WERI-Rb-1 (cell line): ENCODE data around the gene AGBL1.

ENCODE experiments used
- DNase-seq: peaks from one replicate; pipeline ENCODE4 v3.0.0-alpha.2; 2020
- H3K27ac ChIP-seq: fragments of 250-450 bp; sonication (Bioruptor Pico); 2 replicates; pipeline ENCODE4 v1.5.1; 2020; ENCODE audit warnings: mild to moderate bottlenecking, moderate library complexity
- H3K27me3 ChIP-seq: fragments of 250-450 bp; sonication (Bioruptor Pico); 2 replicates; pipeline ENCODE4 v1.5.1; 2021; ENCODE audit warnings: mild to moderate bottlenecking, low read depth, moderate library complexity; ENCODE audit not compliant: insufficient read depth, severe bottlenecking
- H3K36me3 ChIP-seq: fragments of 250-450 bp; sonication (Bioruptor Pico); 2 replicates; pipeline ENCODE4 v1.5.1; 2020; ENCODE audit warnings: mild to moderate bottlenecking, moderate library complexity
- H3K4me3 ChIP-seq: 2 replicates; pipeline ENCODE4 v1.5.1; 2011; ENCODE audit warnings: low read depth, mild to moderate bottlenecking, control low read depth, low read length
- H3K9me3 ChIP-seq: fragments of 250-450 bp; sonication (Bioruptor Pico); 2 replicates; pipeline ENCODE4 v1.5.1; 2021; ENCODE audit warnings: mild to moderate bottlenecking, moderate library complexity; ENCODE audit not compliant: severe bottlenecking
- TF ChIP-seq, protein P1 (sequence below): IDR thresholded peaks from 2 replicates; pipeline ENCODE4 v1.5.1; 2011; ENCODE audit warnings: low read depth, mild to moderate bottlenecking, control low read depth, inconsistent platforms, low read length

The AGBL1 gene

DNA sequence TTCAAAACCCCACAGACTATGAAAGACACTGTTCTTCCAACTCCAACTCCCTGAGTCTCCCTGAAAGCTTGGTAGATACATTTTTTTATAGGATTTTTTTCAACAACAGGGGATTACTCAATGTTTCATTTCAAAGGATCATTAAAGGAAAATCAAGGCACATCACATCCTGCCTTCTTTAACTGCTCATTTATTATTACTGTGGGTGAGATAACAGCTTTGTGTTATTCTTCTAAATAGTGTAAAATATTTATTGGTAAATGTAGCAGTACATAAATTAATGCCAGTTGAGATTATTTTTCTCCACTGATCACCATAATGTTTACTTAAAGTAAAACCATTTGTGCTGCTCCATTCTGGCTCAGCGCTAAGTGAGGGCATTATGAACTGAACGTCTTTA is 57.2 kb downstream of the AGBL1 start:
- no peaks in the 10 kb centered on the region for H3K27me3 ChIP-seq
- no peaks in the 10 kb centered on the region for H3K36me3 ChIP-seq
- DNase-seq, result no peak
- H3K4me3 ChIP-seq, result no peak overlapping the region
- TF ChIP-seq, protein P1, sequence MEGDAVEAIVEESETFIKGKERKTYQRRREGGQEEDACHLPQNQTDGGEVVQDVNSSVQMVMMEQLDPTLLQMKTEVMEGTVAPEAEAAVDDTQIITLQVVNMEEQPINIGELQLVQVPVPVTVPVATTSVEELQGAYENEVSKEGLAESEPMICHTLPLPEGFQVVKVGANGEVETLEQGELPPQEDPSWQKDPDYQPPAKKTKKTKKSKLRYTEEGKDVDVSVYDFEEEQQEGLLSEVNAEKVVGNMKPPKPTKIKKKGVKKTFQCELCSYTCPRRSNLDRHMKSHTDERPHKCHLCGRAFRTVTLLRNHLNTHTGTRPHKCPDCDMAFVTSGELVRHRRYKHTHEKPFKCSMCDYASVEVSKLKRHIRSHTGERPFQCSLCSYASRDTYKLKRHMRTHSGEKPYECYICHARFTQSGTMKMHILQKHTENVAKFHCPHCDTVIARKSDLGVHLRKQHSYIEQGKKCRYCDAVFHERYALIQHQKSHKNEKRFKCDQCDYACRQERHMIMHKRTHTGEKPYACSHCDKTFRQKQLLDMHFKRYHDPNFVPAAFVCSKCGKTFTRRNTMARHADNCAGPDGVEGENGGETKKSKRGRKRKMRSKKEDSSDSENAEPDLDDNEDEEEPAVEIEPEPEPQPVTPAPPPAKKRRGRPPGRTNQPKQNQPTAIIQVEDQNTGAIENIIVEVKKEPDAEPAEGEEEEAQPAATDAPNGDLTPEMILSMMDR, result no peak
- H3K9me3 ChIP-seq, result no peaks in the 10 kb centered on the region
- no peak overlapping the region for H3K27ac ChIP-seq

DNA sequence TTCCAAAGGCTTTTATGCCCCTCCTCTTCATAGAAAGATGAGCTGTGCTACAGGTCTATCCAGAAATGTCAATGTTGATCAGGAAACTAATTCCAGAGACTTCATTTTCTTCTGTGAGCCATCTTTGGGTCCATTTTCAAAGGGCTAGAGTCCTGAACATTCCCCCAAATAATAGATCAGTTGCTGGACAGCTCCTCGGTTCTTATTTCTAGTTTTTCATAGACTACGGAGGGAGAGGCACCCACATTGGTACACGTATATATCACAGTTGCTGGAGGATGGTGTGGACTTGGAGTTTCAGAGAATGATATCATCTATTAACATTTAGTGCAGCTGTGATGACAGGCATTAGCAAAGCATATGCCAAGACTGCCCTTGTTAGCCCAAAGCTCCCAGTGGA is 59.1 kb downstream of the AGBL1 start:
- TF ChIP-seq, protein P1, result no peak
- no peaks in the 10 kb centered on the region for H3K36me3 ChIP-seq
- DNase-seq, result no peak

DNA sequence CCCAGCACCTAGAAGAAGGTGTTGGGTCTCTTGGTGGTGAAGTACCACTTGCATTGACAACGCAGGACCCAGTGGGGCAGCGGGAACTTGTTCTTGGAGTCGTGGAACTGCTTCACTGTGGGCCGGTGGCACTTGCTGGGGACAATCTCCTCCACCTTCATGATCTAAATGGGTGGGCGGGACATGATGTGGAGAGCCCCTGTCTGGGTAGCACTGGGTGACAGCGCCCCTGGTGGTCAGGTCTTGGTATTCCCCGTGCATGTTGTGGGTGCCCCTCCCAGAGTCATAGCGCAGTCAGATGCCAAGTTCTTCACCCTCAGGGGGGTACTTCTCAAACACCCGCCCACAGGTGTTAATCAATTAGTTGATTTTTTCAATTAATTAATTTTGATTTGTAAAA is 60.2 kb downstream of the AGBL1 start:
- Histone ChIP-seq H3K27me3 (no peaks in the 10 kb centered on the region), H3K9me3 (peaks cover 4% of the 10 kb centered on the region), H3K36me3 (no peaks in the 10 kb centered on the region), H3K27ac (no peak overlapping the region), H3K4me3 (no peak overlapping the region)
- TF ChIP-seq, protein P1, result peak; percentile 64
- peak; percentile 39 for DNase-seq

More for the DNA sequence above, 59.1 kb downstream of the AGBL1 start:
- H3K9me3 ChIP-seq, result no peaks in the 10 kb centered on the region
- H3K4me3 ChIP-seq, result no peak overlapping the region
- no peak overlapping the region for H3K27ac ChIP-seq
- H3K27me3 ChIP-seq, result no peaks in the 10 kb centered on the region

DNA sequence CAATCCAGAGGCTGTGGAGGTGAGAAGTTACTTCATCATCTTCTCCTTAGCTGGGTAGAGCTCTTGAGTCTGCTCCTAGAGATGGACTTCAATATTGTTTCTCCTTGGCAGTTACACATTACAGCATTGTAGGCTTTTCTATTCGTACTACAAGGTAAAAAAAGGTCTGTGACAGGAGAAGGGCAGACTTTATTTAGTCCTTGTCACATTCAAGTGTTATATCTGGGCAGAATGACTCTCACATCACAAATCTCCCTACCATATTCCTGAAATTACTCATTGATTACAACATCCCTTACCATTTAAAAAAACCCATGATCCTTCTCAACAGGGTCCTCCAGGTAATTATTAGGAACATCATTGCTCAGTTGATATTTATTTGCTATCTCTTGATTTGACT is 75.0 kb downstream of the AGBL1 start:
- Histone ChIP-seq H3K9me3 (peaks cover 3% of the 10 kb centered on the region), H3K4me3 (no peak overlapping the region), H3K27ac (no peak overlapping the region), H3K27me3 (no peaks in the 10 kb centered on the region), H3K36me3 (no peaks in the 10 kb centered on the region)
- no peak for DNase-seq
- TF ChIP-seq, protein P1, result no peak

DNA sequence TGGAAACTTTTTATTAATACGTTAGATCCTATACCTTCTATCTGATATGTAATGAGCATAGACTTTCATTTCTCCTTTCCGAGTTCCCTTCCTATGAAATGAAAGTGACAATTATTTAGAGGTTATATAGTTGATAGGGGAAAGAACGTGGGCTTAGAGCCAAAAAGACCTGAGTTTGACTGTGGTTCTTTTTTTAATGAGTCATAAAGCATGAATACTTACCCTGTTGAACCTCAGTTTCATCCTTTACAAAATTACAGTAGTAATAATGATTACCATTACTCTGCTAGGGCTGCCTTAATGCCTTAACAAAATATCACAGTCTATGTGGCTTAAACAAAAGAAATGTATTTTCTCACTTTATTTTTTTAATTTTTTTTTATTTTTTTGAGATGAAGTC is 75.9 kb downstream of the AGBL1 start:
- TF ChIP-seq, protein P1, result no peak
- Histone ChIP-seq H3K27me3 (no peaks in the 10 kb centered on the region), H3K4me3 (no peak overlapping the region), H3K27ac (no peak overlapping the region), H3K9me3 (peaks cover 3% of the 10 kb centered on the region), H3K36me3 (no peaks in the 10 kb centered on the region)
- DNase-seq, result no peak

DNA sequence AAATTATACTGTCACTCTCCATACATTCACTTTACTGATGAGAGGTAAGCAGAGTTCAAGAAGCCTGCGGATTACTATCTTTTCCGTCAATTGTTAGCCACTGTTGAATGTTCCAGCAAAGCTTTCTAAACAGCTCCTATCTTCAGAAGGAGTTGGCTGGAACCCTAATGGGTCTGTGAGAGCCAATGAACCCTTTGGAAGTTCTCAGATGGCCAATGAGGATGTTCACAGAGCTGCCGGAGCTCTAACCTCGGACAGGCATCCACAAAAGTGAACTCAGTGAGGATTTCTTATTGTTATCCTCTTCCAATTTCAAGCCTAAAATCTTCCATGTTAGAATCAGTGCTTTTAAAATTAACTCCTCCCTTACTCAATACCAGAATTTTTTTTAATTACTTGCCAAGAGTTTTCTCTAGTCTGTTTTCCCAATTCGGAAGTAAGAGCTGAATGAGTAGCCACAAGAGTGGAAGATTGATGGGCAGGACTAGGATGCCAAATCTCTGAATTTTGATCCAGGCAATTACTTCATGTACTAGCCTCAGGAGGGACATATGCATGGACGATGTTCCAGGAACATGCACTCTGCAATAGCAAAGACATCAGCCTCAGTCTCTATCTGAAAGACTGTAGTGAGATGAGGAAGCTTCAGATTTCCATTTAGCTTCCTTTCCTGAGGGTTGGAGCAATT is 78.1 kb downstream of the AGBL1 start:
- no peak overlapping the region for H3K27ac ChIP-seq
- no peak overlapping the region for H3K4me3 ChIP-seq
- no peaks in the 10 kb centered on the region for H3K36me3 ChIP-seq
- DNase-seq, result no peak
- H3K9me3 ChIP-seq, result no peaks in the 10 kb centered on the region
- H3K27me3 ChIP-seq, result no peaks in the 10 kb centered on the region
- TF ChIP-seq, protein P1, result no peak
